T-helper 17 cell (primary cell): ENCODE measurements around the gene SEPSECS. TPM values are rescaled to one million over a fixed set of nuclear protein-coding genes. Genes with fewer than 3 reads are reported as not detected.

Source experiments
- ATAC-seq: fragments of 150-1000 bp; cut with Tn5 transposase; 2 replicates; pipeline ENCODE4 v1.10.0; 2021; ENCODE audit warnings: mild to moderate bottlenecking, moderate library complexity
- DNase-seq, 3 donors: peaks; one replicate each; pipeline versions ENCODE4 v3.0.0 to v3.0.0-alpha.2; 2020 to 2021
- H3K9me3 ChIP-seq: one replicate; pipeline ENCODE4 v1.7.0; 2013; ENCODE audit warnings: low read length, mild to moderate bottlenecking; ENCODE audit not compliant: control insufficient read depth, poor library complexity, severe bottlenecking
- H3K27ac Mint-ChIP-seq: one replicate; pipeline ENCODE4 v1.8.0; 2022; ENCODE audit warnings: mild to moderate bottlenecking, moderate library complexity, mixed read lengths
- H3K27me3 Mint-ChIP-seq: one replicate; pipeline ENCODE4 v1.8.0; 2022; ENCODE audit warnings: mixed read lengths
- H3K36me3 Mint-ChIP-seq: one replicate; pipeline ENCODE4 v1.8.0; 2022; ENCODE audit warnings: low read depth, mixed read lengths
- H3K4me1 Mint-ChIP-seq: one replicate; pipeline ENCODE4 v1.8.0; 2022; ENCODE audit warnings: mild to moderate bottlenecking, mixed read lengths
- H3K4me3 Mint-ChIP-seq: one replicate; pipeline ENCODE4 v1.8.0; 2022; ENCODE audit warnings: mild to moderate bottlenecking, moderate library complexity, mixed read lengths
- total RNA-seq, 4 donors: library from RNA in 2 of 4; stranded (reverse) in 2 of 4; gene quantifications; one replicate each; pipeline ENCODE4 v1.2.3 and lab custom pipeline; 2022 to 2026

SEPSECS gene
- total RNA-seq, 2 donors from 2014 or later: 15.9 to 21.2 TPM

- Mint-ChIP-seq H3K36me3 (peaks cover 2% of the 10 kb centered on the region), H3K4me1 (peaks cover 2% of the 10 kb centered on the region), H3K27ac (no peak overlapping the region), H3K4me3 (no peak overlapping the region), H3K27me3 (no peaks in the 10 kb centered on the region)
- DNase-seq: no peak
- no peak for ATAC-seq
- H3K9me3 ChIP-seq: no peaks in the 10 kb centered on the region
These were observed 47.8 kb downstream of the SEPSECS start for GRCh38 chr4:25112366-25112994.

GRCh38 chr4:25111648-25112196 is 48.5 kb downstream of the SEPSECS start:
- no peak for DNase-seq
- Mint-ChIP-seq H3K36me3 (no peaks in the 10 kb centered on the region), H3K27me3 (no peaks in the 10 kb centered on the region), H3K4me3 (no peak overlapping the region), H3K27ac (no peak overlapping the region), H3K4me1 (peaks cover 2% of the 10 kb centered on the region)
- H3K9me3 ChIP-seq: no peaks in the 10 kb centered on the region
- no peak for ATAC-seq

GRCh38 chr4:25110527-25111329 is 49.5 kb downstream of the SEPSECS start:
- no peaks in the 10 kb centered on the region for H3K9me3 ChIP-seq
- DNase-seq (no peak), ATAC-seq (no peak)
- H3K4me3 Mint-ChIP-seq: no peak overlapping the region
- H3K36me3 Mint-ChIP-seq: peaks cover 2% of the 10 kb centered on the region
- no peaks in the 10 kb centered on the region for H3K27me3 Mint-ChIP-seq
- H3K27ac Mint-ChIP-seq: no peak overlapping the region
- H3K4me1 Mint-ChIP-seq: no peaks in the 10 kb centered on the region

GRCh38 chr4:25109511-25109910 is 50.7 kb downstream of the SEPSECS start:
- H3K36me3 Mint-ChIP-seq: peaks cover 2% of the 10 kb centered on the region
- H3K27me3 Mint-ChIP-seq: no peaks in the 10 kb centered on the region
- no peak overlapping the region for H3K4me3 Mint-ChIP-seq
- H3K27ac Mint-ChIP-seq: no peak overlapping the region
- no peaks in the 10 kb centered on the region for H3K4me1 Mint-ChIP-seq
- no peaks in the 10 kb centered on the region for H3K9me3 ChIP-seq
- DNase-seq (no peak), ATAC-seq (no peak)

- no peaks in the 10 kb centered on the region for H3K27me3 Mint-ChIP-seq
- DNase-seq: no peak
- no peak overlapping the region for H3K27ac Mint-ChIP-seq
- H3K9me3 ChIP-seq: no peaks in the 10 kb centered on the region
- no peak overlapping the region for H3K4me3 Mint-ChIP-seq
- H3K4me1 Mint-ChIP-seq: no peaks in the 10 kb centered on the region
- peaks cover 2% of the 10 kb centered on the region for H3K36me3 Mint-ChIP-seq
- no peak for ATAC-seq
These were observed 51.7 kb downstream of the SEPSECS start for GRCh38 chr4:25108556-25108955.

GRCh38 chr4:25107827-25108516 is 52.3 kb downstream of the SEPSECS start:
- DNase-seq (no peak), ATAC-seq (no peak)
- Mint-ChIP-seq H3K36me3 (peaks cover 2% of the 10 kb centered on the region), H3K4me1 (no peaks in the 10 kb centered on the region), H3K27me3 (no peaks in the 10 kb centered on the region), H3K27ac (no peak overlapping the region), H3K4me3 (no peak overlapping the region)
- no peaks in the 10 kb centered on the region for H3K9me3 ChIP-seq

- no peak overlapping the region for H3K27ac Mint-ChIP-seq
- DNase-seq: no peak
- H3K36me3 Mint-ChIP-seq: peaks cover 2% of the 10 kb centered on the region
- H3K27me3 Mint-ChIP-seq: no peaks in the 10 kb centered on the region
- no peak for ATAC-seq
- no peak overlapping the region for H3K4me3 Mint-ChIP-seq
- no peaks in the 10 kb centered on the region for H3K4me1 Mint-ChIP-seq
- no peaks in the 10 kb centered on the region for H3K9me3 ChIP-seq
These were observed 53.7 kb downstream of the SEPSECS start for GRCh38 chr4:25106363-25107151.

- H3K9me3 ChIP-seq: no peaks in the 10 kb centered on the region
- no peak overlapping the region for H3K27ac Mint-ChIP-seq
These were observed 55.7 kb downstream of the SEPSECS start for GRCh38 chr4:25104591-25104990.

GRCh38 chr4:25103418-25103817 is 56.8 kb downstream of the SEPSECS start:
- ATAC-seq (no peak), DNase-seq (no peak)
- Mint-ChIP-seq H3K27me3 (no peaks in the 10 kb centered on the region), H3K36me3 (peaks cover 2% of the 10 kb centered on the region), H3K27ac (no peak overlapping the region), H3K4me1 (no peaks in the 10 kb centered on the region), H3K4me3 (no peak overlapping the region)
- H3K9me3 ChIP-seq: no peaks in the 10 kb centered on the region

More at GRCh38 chr4:25104591-25104990, 55.7 kb downstream of the SEPSECS start:
- ATAC-seq: no peak
- no peaks in the 10 kb centered on the region for H3K27me3 Mint-ChIP-seq
- DNase-seq: no peak
- H3K36me3 Mint-ChIP-seq: peaks cover 2% of the 10 kb centered on the region
- H3K4me1 Mint-ChIP-seq: no peaks in the 10 kb centered on the region
- H3K4me3 Mint-ChIP-seq: no peak overlapping the region

- no peaks in the 10 kb centered on the region for H3K9me3 ChIP-seq
- Mint-ChIP-seq H3K4me3 (no peak overlapping the region), H3K4me1 (no peaks in the 10 kb centered on the region), H3K27me3 (peaks cover 5% of the 10 kb centered on the region), H3K36me3 (peaks cover 2% of the 10 kb centered on the region), H3K27ac (no peak overlapping the region)
- ATAC-seq (no peak), DNase-seq (no peak)
These were observed 58.4 kb downstream of the SEPSECS start for GRCh38 chr4:25101836-25102235.

- no peaks in the 10 kb centered on the region for H3K9me3 ChIP-seq
- no peak overlapping the region for H3K4me3 Mint-ChIP-seq
- H3K27ac Mint-ChIP-seq: no peak overlapping the region
- H3K36me3 Mint-ChIP-seq: no peaks in the 10 kb centered on the region
- no peaks in the 10 kb centered on the region for H3K4me1 Mint-ChIP-seq
- ATAC-seq (no peak), DNase-seq (no peak)
- H3K27me3 Mint-ChIP-seq: peaks cover 5% of the 10 kb centered on the region
These were observed 59.5 kb downstream of the SEPSECS start for GRCh38 chr4:25100710-25101109.

- no peaks in the 10 kb centered on the region for H3K4me1 Mint-ChIP-seq
- no peaks in the 10 kb centered on the region for H3K9me3 ChIP-seq
- no peak overlapping the region for H3K27ac Mint-ChIP-seq
- H3K27me3 Mint-ChIP-seq: peaks cover 5% of the 10 kb centered on the region
- H3K4me3 Mint-ChIP-seq: no peak overlapping the region
- ATAC-seq: no peak
- no peak for DNase-seq
- no peaks in the 10 kb centered on the region for H3K36me3 Mint-ChIP-seq
These were observed 60.2 kb downstream of the SEPSECS start for GRCh38 chr4:25100021-25100555.
